ENCODE data around the gene ZNF155. TPM values are rescaled to one million over a fixed set of nuclear protein-coding genes. Genes with fewer than 3 reads are reported as not detected.

Gene ZNF155
- polyA plus RNA-seq, 2 of the 4 experiments (the other 2 are of a cell fraction): 3.9 to 6.6 TPM

DNA sequence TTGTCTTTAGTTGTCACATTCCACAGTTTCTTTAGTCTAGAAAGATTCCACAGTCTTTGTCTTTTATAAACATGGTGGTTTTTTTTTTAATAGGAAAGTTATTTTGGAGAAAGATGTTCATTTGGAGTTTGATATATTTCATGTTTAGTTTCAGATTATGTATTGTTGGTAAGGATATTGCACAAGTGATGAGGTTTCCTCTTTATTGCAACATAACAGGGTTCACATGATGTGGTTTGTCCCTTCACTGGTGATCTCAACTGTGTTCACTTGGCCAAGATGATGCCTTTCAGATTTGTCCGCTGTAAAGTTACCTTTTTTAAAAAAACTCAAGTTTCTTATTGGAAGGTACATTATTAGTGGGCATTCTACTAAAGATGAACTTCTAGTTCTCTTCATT lies 22.0 kb downstream of the ZNF155 start:
- no peak for ATAC-seq
- ChIA-PET POLR2A (no interaction called here), CTCF (no interaction called here)
- no peak for DNase-seq (ENCODE audit: low read depth in 1 of 2, low spot score in 1 of 2)
- no peak for FAIRE-seq
- H3K9me3 ChIP-seq: peaks cover 59% of the 10 kb centered on the region
- TF ChIP-seq HOXB5 (CRISPR knock-in tag; IDR thresholded peaks at IDR 0.05) (no peak), HOXA7 (CRISPR knock-in tag; IDR thresholded peaks at IDR 0.05) (no peak), FOSL2 (IDR thresholded peaks at IDR 0.05) (no peak), FOSL2 (CRISPR knock-in tag; IDR thresholded peaks at IDR 0.05) (no peak), CBX2 (IDR thresholded peaks at IDR 0.05; ENCODE audit: borderline replicate concordance, low read depth) (no peak)
- TF ChIP-seq, protein P1, sequence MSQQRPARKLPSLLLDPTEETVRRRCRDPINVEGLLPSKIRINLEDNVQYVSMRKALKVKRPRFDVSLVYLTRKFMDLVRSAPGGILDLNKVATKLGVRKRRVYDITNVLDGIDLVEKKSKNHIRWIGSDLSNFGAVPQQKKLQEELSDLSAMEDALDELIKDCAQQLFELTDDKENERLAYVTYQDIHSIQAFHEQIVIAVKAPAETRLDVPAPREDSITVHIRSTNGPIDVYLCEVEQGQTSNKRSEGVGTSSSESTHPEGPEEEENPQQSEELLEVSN (IDR thresholded peaks at IDR 0.05; ENCODE audit: borderline replicate concordance, low read depth): no peak
- TF ChIP-seq, protein P2, sequence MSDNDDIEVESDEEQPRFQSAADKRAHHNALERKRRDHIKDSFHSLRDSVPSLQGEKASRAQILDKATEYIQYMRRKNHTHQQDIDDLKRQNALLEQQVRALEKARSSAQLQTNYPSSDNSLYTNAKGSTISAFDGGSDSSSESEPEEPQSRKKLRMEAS (IDR thresholded peaks at IDR 0.05): no peak
- no peak overlapping the region for H3K4me2 ChIP-seq
- no peaks in the 10 kb centered on the region for H3K4me1 ChIP-seq
- H3K27ac ChIP-seq: no peak overlapping the region
- no peak overlapping the region for H3K4me3 ChIP-seq
- WGBS (ENCODE audit: missing lambda C conversion rate): 92% methylated on average over 1 of the region's 1 CpG

DNA sequence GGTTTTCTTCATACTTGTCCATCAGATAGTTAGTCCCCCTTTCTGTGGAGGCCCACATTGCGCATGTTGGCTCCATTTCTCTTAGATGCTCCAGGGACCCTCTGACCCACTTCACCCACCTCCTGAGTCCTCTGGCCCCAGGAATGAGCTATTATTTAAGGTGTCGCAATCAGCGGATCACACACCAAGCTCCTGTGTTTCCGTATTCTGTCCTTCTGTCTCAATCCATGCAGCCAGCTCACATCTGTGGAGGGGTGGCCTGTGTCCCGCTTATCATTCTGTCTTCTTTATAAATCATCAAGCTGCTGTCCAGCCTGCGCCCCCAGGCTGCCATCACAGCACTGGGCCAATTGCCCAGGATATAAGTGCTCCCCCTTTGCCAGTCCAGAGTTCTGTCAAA lies 23.5 kb downstream of the ZNF155 start:
- H3K4me3 ChIP-seq: no peak overlapping the region
- no peak overlapping the region for H3K27ac ChIP-seq
- TF ChIP-seq MYC (IDR thresholded peaks at IDR 0.05; ENCODE audit: borderline replicate concordance, low read length) (no peak), ZSCAN20 (CRISPR knock-in tag; IDR thresholded peaks at IDR 0.05) (no peak), CEBPB (IDR thresholded peaks at IDR 0.05) (peak in 1 of 2 experiments; percentile 24; a peak in 1 of 4 replicates), JUNB (IDR thresholded peaks at IDR 0.05) (no peak), RAD21 (conservative IDR thresholded peaks at IDR 0.05 in 1 of 2, IDR thresholded peaks at IDR 0.05 in 1 of 2) (no peak)
- TF ChIP-seq, protein P3, sequence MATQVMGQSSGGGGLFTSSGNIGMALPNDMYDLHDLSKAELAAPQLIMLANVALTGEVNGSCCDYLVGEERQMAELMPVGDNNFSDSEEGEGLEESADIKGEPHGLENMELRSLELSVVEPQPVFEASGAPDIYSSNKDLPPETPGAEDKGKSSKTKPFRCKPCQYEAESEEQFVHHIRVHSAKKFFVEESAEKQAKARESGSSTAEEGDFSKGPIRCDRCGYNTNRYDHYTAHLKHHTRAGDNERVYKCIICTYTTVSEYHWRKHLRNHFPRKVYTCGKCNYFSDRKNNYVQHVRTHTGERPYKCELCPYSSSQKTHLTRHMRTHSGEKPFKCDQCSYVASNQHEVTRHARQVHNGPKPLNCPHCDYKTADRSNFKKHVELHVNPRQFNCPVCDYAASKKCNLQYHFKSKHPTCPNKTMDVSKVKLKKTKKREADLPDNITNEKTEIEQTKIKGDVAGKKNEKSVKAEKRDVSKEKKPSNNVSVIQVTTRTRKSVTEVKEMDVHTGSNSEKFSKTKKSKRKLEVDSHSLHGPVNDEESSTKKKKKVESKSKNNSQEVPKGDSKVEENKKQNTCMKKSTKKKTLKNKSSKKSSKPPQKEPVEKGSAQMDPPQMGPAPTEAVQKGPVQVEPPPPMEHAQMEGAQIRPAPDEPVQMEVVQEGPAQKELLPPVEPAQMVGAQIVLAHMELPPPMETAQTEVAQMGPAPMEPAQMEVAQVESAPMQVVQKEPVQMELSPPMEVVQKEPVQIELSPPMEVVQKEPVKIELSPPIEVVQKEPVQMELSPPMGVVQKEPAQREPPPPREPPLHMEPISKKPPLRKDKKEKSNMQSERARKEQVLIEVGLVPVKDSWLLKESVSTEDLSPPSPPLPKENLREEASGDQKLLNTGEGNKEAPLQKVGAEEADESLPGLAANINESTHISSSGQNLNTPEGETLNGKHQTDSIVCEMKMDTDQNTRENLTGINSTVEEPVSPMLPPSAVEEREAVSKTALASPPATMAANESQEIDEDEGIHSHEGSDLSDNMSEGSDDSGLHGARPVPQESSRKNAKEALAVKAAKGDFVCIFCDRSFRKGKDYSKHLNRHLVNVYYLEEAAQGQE (IDR thresholded peaks at IDR 0.05): no peak
- ChIA-PET CTCF (no interaction called here), POLR2A (no interaction called here)
- no peaks in the 10 kb centered on the region for H3K4me1 ChIP-seq
- H3K9me3 ChIP-seq: peaks cover 65% of the 10 kb centered on the region
- DNase-seq (ENCODE audit: low read depth in 1 of 2, low spot score in 1 of 2): no peak
- FAIRE-seq: no peak
- ATAC-seq: no peak
- no peak overlapping the region for H3K4me2 ChIP-seq
- WGBS (ENCODE audit: missing lambda C conversion rate): 98% methylated on average over 6 of the region's 6 CpGs

DNA sequence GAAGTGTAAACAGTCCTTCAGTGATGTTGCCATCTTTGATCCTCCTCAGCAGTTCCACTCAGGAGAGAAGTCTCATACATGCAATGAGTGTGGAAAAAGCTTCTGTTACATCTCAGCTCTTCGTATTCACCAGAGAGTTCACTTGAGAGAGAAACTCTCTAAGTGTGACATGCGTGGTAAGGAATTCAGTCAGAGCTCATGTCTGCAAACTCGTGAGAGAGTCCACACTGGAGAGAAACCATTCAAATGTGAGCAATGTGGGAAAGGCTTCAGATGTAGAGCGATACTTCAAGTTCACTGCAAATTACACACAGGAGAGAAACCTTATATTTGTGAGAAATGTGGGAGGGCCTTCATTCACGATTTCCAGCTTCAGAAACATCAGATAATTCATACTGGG lies 26.5 kb downstream of the ZNF155 start:
- ATAC-seq (no peak), FAIRE-seq (peak; percentile 18)

More for the DNA sequence above, 26.5 kb downstream of the ZNF155 start:
- Histone ChIP-seq H3K27ac (no peak overlapping the region), H3K4me1 (no peaks in the 10 kb centered on the region), H3K4me2 (no peak overlapping the region), H3K4me3 (no peak overlapping the region), H3K9me3 (peaks cover 90% of the 10 kb centered on the region)
- no peak for DNase-seq (ENCODE audit: low read depth in 1 of 2, low spot score in 1 of 2)
- ChIA-PET CTCF (interaction anchor here (0.6 to 1.2 kb wide), 2 partner anchors 28 to 75 kb away, joined by 3 read pairs; no protein-coding TSS in a partner anchor), POLR2A (no interaction called here)
- WGBS (ENCODE audit: missing lambda C conversion rate): 62% methylated on average over 5 of the region's 5 CpGs
- TF ChIP-seq, protein P4, sequence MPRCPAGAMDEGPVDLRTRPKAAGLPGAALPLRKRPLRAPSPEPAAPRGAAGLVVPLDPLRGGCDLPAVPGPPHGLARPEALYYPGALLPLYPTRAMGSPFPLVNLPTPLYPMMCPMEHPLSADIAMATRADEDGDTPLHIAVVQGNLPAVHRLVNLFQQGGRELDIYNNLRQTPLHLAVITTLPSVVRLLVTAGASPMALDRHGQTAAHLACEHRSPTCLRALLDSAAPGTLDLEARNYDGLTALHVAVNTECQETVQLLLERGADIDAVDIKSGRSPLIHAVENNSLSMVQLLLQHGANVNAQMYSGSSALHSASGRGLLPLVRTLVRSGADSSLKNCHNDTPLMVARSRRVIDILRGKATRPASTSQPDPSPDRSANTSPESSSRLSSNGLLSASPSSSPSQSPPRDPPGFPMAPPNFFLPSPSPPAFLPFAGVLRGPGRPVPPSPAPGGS (IDR thresholded peaks at IDR 0.05): no peak
- TF ChIP-seq HEYL (CRISPR knock-in tag; IDR thresholded peaks at IDR 0.05): no peak
- TF ChIP-seq TFCP2L1 (CRISPR knock-in tag; IDR thresholded peaks at IDR 0.05): no peak
- 0 out of 2 replicates have a peak, but pooled peaks have one; percentile 32 for TF ChIP-seq GATA3 (IDR thresholded peaks at IDR 0.05; ENCODE audit: borderline replicate concordance)
- TF ChIP-seq, protein P2 (IDR thresholded peaks at IDR 0.05): no peak
- no peak for TF ChIP-seq FOSB (CRISPR knock-in tag; IDR thresholded peaks at IDR 0.05)
- no peak for TF ChIP-seq SMC3 (IDR thresholded peaks at IDR 0.05)
- TF ChIP-seq CHD2 (IDR thresholded peaks at IDR 0.05; ENCODE audit: low read length, partially characterized antibody): no peak
- TF ChIP-seq POLR2AphosphoS2 (conservative IDR thresholded peaks at IDR 0.05; ENCODE audit: low read length): no peak

All from A549 (cell line).